ENCODE results near the gene SUV39H1. TPM values are rescaled to one million over a fixed set of nuclear protein-coding genes. Genes with fewer than 3 reads are reported as not detected.

Gene SUV39H1
- total and polyA plus RNA-seq, 2 of the 13 experiments (the other 11 are each of a cell fraction or from before 2014, with no cell fraction given), result 5.2 to 10.1 TPM

DNA sequence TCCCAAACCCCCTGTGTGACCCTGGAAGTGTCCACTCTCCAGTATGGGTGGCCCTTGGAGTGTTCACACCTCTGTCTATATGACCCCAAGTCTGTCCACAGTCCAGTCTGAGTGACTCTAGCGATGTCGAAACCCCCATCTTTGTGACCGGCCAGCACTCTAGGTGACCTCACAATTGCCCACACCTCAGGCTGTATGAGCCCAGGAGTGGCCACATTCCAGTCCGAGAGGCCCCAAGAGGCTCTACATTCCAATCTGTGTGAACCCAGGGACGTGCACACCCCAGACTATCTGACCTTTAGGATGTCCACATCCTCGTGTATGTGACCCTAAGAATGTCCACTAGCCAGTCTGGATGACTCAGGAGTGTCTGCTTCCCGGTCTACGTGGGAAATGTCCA lies 57.7 kb downstream of the SUV39H1 start (continued):
- 0 out of 2 replicates have a peak, but pooled peaks have one; percentile 30 for TF ChIP-seq PRDM10 (CRISPR knock-in tag; IDR thresholded peaks at IDR 0.05; ENCODE audit: low read depth)
- 0 out of 2 replicates have a peak, but pooled peaks have one; percentile 31 for TF ChIP-seq FOSL2 (CRISPR knock-in tag; IDR thresholded peaks at IDR 0.05)
- TF ChIP-seq ZNF629 (CRISPR knock-in tag; conservative IDR thresholded peaks at IDR 0.05), result 0 out of 2 replicates have a peak, but pooled peaks have one; percentile 27
- TF ChIP-seq FOXA3 (CRISPR knock-in tag; IDR thresholded peaks at IDR 0.05), result no peak
- no peak for TF ChIP-seq TSC22D2 (CRISPR knock-in tag; IDR thresholded peaks at IDR 0.05; ENCODE audit: borderline replicate concordance)
- peak; percentile 19 for TF ChIP-seq SKI (IDR thresholded peaks at IDR 0.05; ENCODE audit: partially characterized antibody)
- no peak for TF ChIP-seq SAP130 (CRISPR knock-in tag; IDR thresholded peaks at IDR 0.05; ENCODE audit: low read depth)
- TF ChIP-seq NR2F6 (IDR thresholded peaks at IDR 0.05), result no peak
- 0 out of 2 replicates have a peak, but pooled peaks have one; percentile 7 for TF ChIP-seq NR2F6 (CRISPR knock-in tag; IDR thresholded peaks at IDR 0.05)
- TF ChIP-seq, protein P1, sequence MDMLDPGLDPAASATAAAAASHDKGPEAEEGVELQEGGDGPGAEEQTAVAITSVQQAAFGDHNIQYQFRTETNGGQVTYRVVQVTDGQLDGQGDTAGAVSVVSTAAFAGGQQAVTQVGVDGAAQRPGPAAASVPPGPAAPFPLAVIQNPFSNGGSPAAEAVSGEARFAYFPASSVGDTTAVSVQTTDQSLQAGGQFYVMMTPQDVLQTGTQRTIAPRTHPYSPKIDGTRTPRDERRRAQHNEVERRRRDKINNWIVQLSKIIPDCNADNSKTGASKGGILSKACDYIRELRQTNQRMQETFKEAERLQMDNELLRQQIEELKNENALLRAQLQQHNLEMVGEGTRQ (IDR thresholded peaks at IDR 0.05; ENCODE audit: low read depth, low read length), result no peak
- TF ChIP-seq, protein P1 (CRISPR knock-in tag; IDR thresholded peaks at IDR 0.05; ENCODE audit: borderline replicate concordance), result no peak
- TF ChIP-seq RARA (CRISPR knock-in tag; IDR thresholded peaks at IDR 0.05), result peak; percentile 54
- no peak for TF ChIP-seq ERF (CRISPR knock-in tag; IDR thresholded peaks at IDR 0.05)

Small RNA genes lying within 50 kb of the gene (small RNA-seq; reads per million reads assigned to genes)
- 0 reads per million in 3 experiments for gene RNU6-1056P (ENCODE audit: insufficient read depth in 2 of 3, insufficient read length in 3 of 3, low read depth in 2 of 3, low replicate concordance in 1 of 3)

Other genes starting within 250 kb of the SUV39H1 start
- 22.3 and 46.1 TPM in 2 replicates for gene SLC38A5, start 226.5 kb upstream of the SUV39H1 start, total RNA-seq (2016; rRNA removed; fragmentation: Illumina TruSeq; extraction: Trizol)
- 73.4 and 90.9 TPM in 2 replicates for gene SLC38A5, start 226.5 kb upstream of the SUV39H1 start, polyA plus RNA-seq (2011; rRNA removed)
- gene FTSJ1, start 220.5 kb upstream of the SUV39H1 start, total RNA-seq (2016; rRNA removed; fragmentation: Illumina TruSeq; extraction: Trizol), result 37.9 and 40.1 TPM in 2 replicates
- 29.2 and 30.3 TPM in 2 replicates for gene FTSJ1, start 220.5 kb upstream of the SUV39H1 start, polyA plus RNA-seq (2011; rRNA removed)
- gene PORCN, start 187.7 kb upstream of the SUV39H1 start, total RNA-seq (2016; rRNA removed; fragmentation: Illumina TruSeq; extraction: Trizol), result 2.6 and 3.9 TPM in 2 replicates
- 5.8 and 6.0 TPM in 2 replicates for gene PORCN, start 187.7 kb upstream of the SUV39H1 start, polyA plus RNA-seq (2011; rRNA removed)
- 162 and 260 TPM in 2 replicates for gene EBP, start 174.9 kb upstream of the SUV39H1 start, total RNA-seq (2016; rRNA removed; fragmentation: Illumina TruSeq; extraction: Trizol)
- 106 and 162 TPM in 2 replicates for gene EBP, start 174.9 kb upstream of the SUV39H1 start, polyA plus RNA-seq (2011; rRNA removed)
- gene TBC1D25, start 157.0 kb upstream of the SUV39H1 start, total RNA-seq (2016; rRNA removed; fragmentation: Illumina TruSeq; extraction: Trizol), result 3.2 and 3.5 TPM in 2 replicates
- 4.7 and 6.0 TPM in 2 replicates for gene TBC1D25, start 157.0 kb upstream of the SUV39H1 start, polyA plus RNA-seq (2011; rRNA removed)
- gene RBM3, start 122.2 kb upstream of the SUV39H1 start, total RNA-seq (2016; rRNA removed; fragmentation: Illumina TruSeq; extraction: Trizol), result 182 and 239 TPM in 2 replicates
- 109 and 123 TPM in 2 replicates for gene RBM3, start 122.2 kb upstream of the SUV39H1 start, polyA plus RNA-seq (2011; rRNA removed)
- gene WDR13, start 99.2 kb upstream of the SUV39H1 start, total RNA-seq (2016; rRNA removed; fragmentation: Illumina TruSeq; extraction: Trizol), result 19.3 and 28.7 TPM in 2 replicates
- 37.1 and 52.7 TPM in 2 replicates for gene WDR13, start 99.2 kb upstream of the SUV39H1 start, polyA plus RNA-seq (2011; rRNA removed)
- gene WAS, start 12.9 kb upstream of the SUV39H1 start, total RNA-seq (2016; rRNA removed; fragmentation: Illumina TruSeq; extraction: Trizol), result not detected in 2 replicates
- 0.11 and 0.18 TPM in 2 replicates for gene WAS, start 12.9 kb upstream of the SUV39H1 start, polyA plus RNA-seq (2011; rRNA removed)
- gene GLOD5, start 65.0 kb downstream of the SUV39H1 start, total RNA-seq (2016; rRNA removed; fragmentation: Illumina TruSeq; extraction: Trizol), result 0.73 and 0.93 TPM in 2 replicates
- 1.3 and 1.5 TPM in 2 replicates for gene GLOD5, start 65.0 kb downstream of the SUV39H1 start, polyA plus RNA-seq (2011; rRNA removed)
- 0.13 TPM in 1 of 2 replicates, not detected in the other for gene GATA1, start 89.9 kb downstream of the SUV39H1 start, total RNA-seq (2016; rRNA removed; fragmentation: Illumina TruSeq; extraction: Trizol)
- gene GATA1, start 89.9 kb downstream of the SUV39H1 start, polyA plus RNA-seq (2011; rRNA removed), result 0.05 TPM in 1 of 2 replicates, not detected in the other
- 57.8 and 80.4 TPM in 2 replicates for gene HDAC6, start 105.3 kb downstream of the SUV39H1 start, total RNA-seq (2016; rRNA removed; fragmentation: Illumina TruSeq; extraction: Trizol)
- 93.6 and 113 TPM in 2 replicates for gene HDAC6, start 105.3 kb downstream of the SUV39H1 start, polyA plus RNA-seq (2011; rRNA removed)
- gene ERAS, start 129.8 kb downstream of the SUV39H1 start, total RNA-seq (2016; rRNA removed; fragmentation: Illumina TruSeq; extraction: Trizol), result 0.22 TPM in 1 of 2 replicates, not detected in the other
- gene ERAS, start 129.8 kb downstream of the SUV39H1 start, polyA plus RNA-seq (2011; rRNA removed), result 0.21 and 0.56 TPM in 2 replicates
- gene PCSK1N, start 138.9 kb downstream of the SUV39H1 start, total RNA-seq (2016; rRNA removed; fragmentation: Illumina TruSeq; extraction: Trizol), result 5.1 and 14.0 TPM in 2 replicates
- gene PCSK1N, start 138.9 kb downstream of the SUV39H1 start, polyA plus RNA-seq (2011; rRNA removed), result 4.5 and 7.0 TPM in 2 replicates
- 53.4 and 56.0 TPM in 2 replicates for gene TIMM17B, start 201.0 kb downstream of the SUV39H1 start, total RNA-seq (2016; rRNA removed; fragmentation: Illumina TruSeq; extraction: Trizol)
- 69.1 and 72.5 TPM in 2 replicates for gene TIMM17B, start 201.0 kb downstream of the SUV39H1 start, polyA plus RNA-seq (2011; rRNA removed)
- gene PQBP1, start 201.2 kb downstream of the SUV39H1 start, total RNA-seq (2016; rRNA removed; fragmentation: Illumina TruSeq; extraction: Trizol), result 80.9 and 99.4 TPM in 2 replicates
- 58.1 and 66.9 TPM in 2 replicates for gene PQBP1, start 201.2 kb downstream of the SUV39H1 start, polyA plus RNA-seq (2011; rRNA removed)
- 17.2 and 32.1 TPM in 2 replicates for gene SLC35A2, start 214.9 kb downstream of the SUV39H1 start, total RNA-seq (2016; rRNA removed; fragmentation: Illumina TruSeq; extraction: Trizol)
- gene SLC35A2, start 214.9 kb downstream of the SUV39H1 start, polyA plus RNA-seq (2011; rRNA removed), result 40.8 and 46.4 TPM in 2 replicates
- 13.0 and 14.4 TPM in 2 replicates for gene PIM2, start 222.3 kb downstream of the SUV39H1 start, total RNA-seq (2016; rRNA removed; fragmentation: Illumina TruSeq; extraction: Trizol)
- gene PIM2, start 222.3 kb downstream of the SUV39H1 start, polyA plus RNA-seq (2011; rRNA removed), result 15.8 and 17.4 TPM in 2 replicates